Measurements from ENCODE around the gene VPS26B. TPM values are rescaled to one million over a fixed set of nuclear protein-coding genes. Genes with fewer than 3 reads are reported as not detected.
"Not testable (repeated sequence)": the region's sequence is repeated elsewhere in the genome, so short reads cannot be mapped to it uniquely, and the experiment has no call there.

The VPS26B gene
- total RNA-seq, 1 donor from 2014 or later = 37.2 TPM

- peaks cover 92% of the 10 kb centered on the region for H3K27me3 ChIP-seq
- ATAC-seq (peak; percentile 80), DNase-seq (peak; percentile 71)
- intact Hi-C loops (cut with DNase I) = no loop called here
- peak; percentile 36 for TF ChIP-seq CTCF (IDR thresholded peaks at IDR 0.05)
- no peak within 1 kb of the TSS for H3K27ac ChIP-seq
- H3K9me3 ChIP-seq = no peaks in the 10 kb centered on the region
- H3K4me3 ChIP-seq = peak within 1 kb of the TSS; percentile 35
- no peaks in the 10 kb centered on the region for H3K36me3 ChIP-seq
- H3K4me1 ChIP-seq = peaks cover 15% of the 10 kb centered on the region
Observed at GRCh38 chr11:134275534-134276395, 51.3 kb downstream of the VPS26B start, which contains the start of gene GLB1L3. TSS of gene GLB1L3 (plus strand) at chr11:134276379. CDS start at chr11:134276741, 362 bp downstream.

GRCh38 chr11:134276396-134277182 lies 52.1 kb downstream of the VPS26B start:
- intact Hi-C loops (cut with DNase I) = no loop called here
- Histone ChIP-seq H3K27ac (no peak overlapping the region), H3K4me1 (peaks cover 15% of the 10 kb centered on the region), H3K36me3 (no peaks in the 10 kb centered on the region), H3K9me3 (no peaks in the 10 kb centered on the region), H3K4me3 (peak overlapping the region; percentile 35), H3K27me3 (peaks cover 89% of the 10 kb centered on the region)
- ATAC-seq (peak; percentile 45), DNase-seq (no peak)
- TF ChIP-seq CTCF (IDR thresholded peaks at IDR 0.05) = no peak

- intact Hi-C loops (cut with DNase I) = no loop called here
- Histone ChIP-seq H3K27me3 (peaks cover 81% of the 10 kb centered on the region), H3K36me3 (no peaks in the 10 kb centered on the region), H3K4me3 (no peak overlapping the region), H3K9me3 (no peaks in the 10 kb centered on the region), H3K27ac (no peak overlapping the region), H3K4me1 (peaks cover 15% of the 10 kb centered on the region)
- ATAC-seq (no peak), DNase-seq (no peak)
- TF ChIP-seq CTCF (IDR thresholded peaks at IDR 0.05) = no peak
Observed at GRCh38 chr11:134277183-134278001, 52.9 kb downstream of the VPS26B start.

- no peak overlapping the region for H3K4me3 ChIP-seq
- no peak for ATAC-seq
- no peak overlapping the region for H3K27ac ChIP-seq
- DNase-seq = no peak
- no peaks in the 10 kb centered on the region for H3K36me3 ChIP-seq
- intact Hi-C loops (cut with DNase I) = no loop called here
- TF ChIP-seq CTCF (IDR thresholded peaks at IDR 0.05) = no peak
- H3K9me3 ChIP-seq = no peaks in the 10 kb centered on the region
- peaks cover 71% of the 10 kb centered on the region for H3K27me3 ChIP-seq
- peaks cover 15% of the 10 kb centered on the region for H3K4me1 ChIP-seq
Observed at GRCh38 chr11:134278356-134278755, 53.9 kb downstream of the VPS26B start.

GRCh38 chr11:134281635-134282034 lies 57.2 kb downstream of the VPS26B start:
- H3K4me1 ChIP-seq; intact Hi-C loops (cut with DNase I); H3K27ac ChIP-seq; H3K9me3 ChIP-seq; H3K4me3 ChIP-seq; H3K36me3 ChIP-seq; DNase-seq: not testable (repeated sequence)
- peaks cover 38% of the 10 kb centered on the region for H3K27me3 ChIP-seq
- ATAC-seq = peak; percentile 29
